HL-60 (cell line): ENCODE results near the gene MYL6B.

Experiments used
- DNase-seq, 2 experiments: peaks; one replicate each; pipeline ENCODE4 v3.0.0-alpha.2; 2010 to 2020; ENCODE audit warnings: low read depth in 1 of 2, low spot score in 1 of 2
- H3K27ac ChIP-seq: fragments of 250-450 bp; sonication (Bioruptor Pico); replicated peaks from 2 replicates; pipeline ENCODE4 v1.5.1; 2020; ENCODE audit warnings: mild to moderate bottlenecking, moderate library complexity
- H3K27me3 ChIP-seq: fragments of 250-450 bp; sonication (Bioruptor Pico); 2 replicates; pipeline ENCODE4 v1.5.1; 2021; ENCODE audit warnings: mild to moderate bottlenecking, moderate library complexity; ENCODE audit not compliant: insufficient read depth, poor library complexity, severe bottlenecking
- H3K4me3 ChIP-seq: replicated peaks from 2 replicates; pipeline ENCODE4 v1.5.1; 2011; ENCODE audit warnings: mild to moderate bottlenecking, control low read depth, low read length; ENCODE audit not compliant: insufficient read depth
- CTCF ChIP-seq: IDR thresholded peaks from one replicate; pipeline ENCODE4 v1.5.1; 2011; ENCODE audit warnings: low read length, control low read depth, inconsistent platforms; ENCODE audit not compliant: insufficient read depth
- GABPA ChIP-seq: IDR thresholded peaks from 2 replicates; pipeline ENCODE4 v1.6.1; 2012; ENCODE audit warnings: low read depth
- POLR2AphosphoS5 ChIP-seq: IDR thresholded peaks from 2 replicates; pipeline ENCODE4 v1.6.1; 2012; ENCODE audit warnings: low read depth
- REST ChIP-seq: IDR thresholded peaks from 2 replicates; pipeline ENCODE4 v1.6.1; 2012; ENCODE audit warnings: low read depth; ENCODE audit not compliant: insufficient replicate concordance
- SPI1 ChIP-seq: IDR thresholded peaks from 2 replicates; pipeline ENCODE4 v1.6.1; 2012; ENCODE audit warnings: low read depth, mild to moderate bottlenecking, borderline replicate concordance

MYL6B gene

GRCh38 chr12:56197921-56198635 lies 45.7 kb downstream of the MYL6B start:
- no peak for DNase-seq
- Histone ChIP-seq H3K27me3 (no peaks in the 10 kb centered on the region), H3K27ac (no peak overlapping the region), H3K4me3 (no peak overlapping the region)
- TF ChIP-seq REST, result no peak
- no peak for TF ChIP-seq SPI1
- TF ChIP-seq GABPA, result no peak
- no peak for TF ChIP-seq CTCF
- no peak for TF ChIP-seq POLR2AphosphoS5

GRCh38 chr12:56198836-56199235 lies 46.4 kb downstream of the MYL6B start:
- no peak for TF ChIP-seq SPI1
- no peak for DNase-seq
- Histone ChIP-seq H3K27ac (no peak overlapping the region), H3K4me3 (no peak overlapping the region), H3K27me3 (no peaks in the 10 kb centered on the region)

DNA sequence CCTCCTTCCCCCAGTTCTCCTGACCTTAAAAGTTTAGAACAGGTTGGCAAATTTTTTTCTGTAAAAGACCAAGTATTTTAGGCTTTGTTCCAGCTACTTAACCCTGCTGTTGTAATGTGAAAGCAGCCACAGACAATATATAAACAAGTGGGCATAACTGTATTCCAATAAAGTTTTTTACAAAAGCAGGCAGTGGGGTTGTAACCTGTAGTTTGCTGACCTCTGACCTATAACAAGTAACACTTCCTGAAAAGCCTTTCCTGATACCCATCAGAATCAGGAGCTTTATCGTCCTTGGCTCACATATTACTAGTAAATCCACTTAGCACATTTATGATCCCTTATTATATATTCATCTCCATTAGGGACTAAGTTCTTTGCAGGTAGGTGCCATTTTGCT lies 50.0 kb downstream of the MYL6B start:
- no peak for TF ChIP-seq GABPA
- no peak for DNase-seq
- Histone ChIP-seq H3K27me3 (no peaks in the 10 kb centered on the region), H3K27ac (no peak overlapping the region), H3K4me3 (no peak overlapping the region)

- Histone ChIP-seq H3K27me3 (no peaks in the 10 kb centered on the region), H3K4me3 (no peak overlapping the region), H3K27ac (no peak overlapping the region)
- no peak for DNase-seq
- TF ChIP-seq REST (no peak), CTCF (no peak), GABPA (no peak), POLR2AphosphoS5 (no peak), SPI1 (no peak)
These were observed 50.5 kb downstream of the MYL6B start for GRCh38 chr12:56202838-56203237.

DNA sequence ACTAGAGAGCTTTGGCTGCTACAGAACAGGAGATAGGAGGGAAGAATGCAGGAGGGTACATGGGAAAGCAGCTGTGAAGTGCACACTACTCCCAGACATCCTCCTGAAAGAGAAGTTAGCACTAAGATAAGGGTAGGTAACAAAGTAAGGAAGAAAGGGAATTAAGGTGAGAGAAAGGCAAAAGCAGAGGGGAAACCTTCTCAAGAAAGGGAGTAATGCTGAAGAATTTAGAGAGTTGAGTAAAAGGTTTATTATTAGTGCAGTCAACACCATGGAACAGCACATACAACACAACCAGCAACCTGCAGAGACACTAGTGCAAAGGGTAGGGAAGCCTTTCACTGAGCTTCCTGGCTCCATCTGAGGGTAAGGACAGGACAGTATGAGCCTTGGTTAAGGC lies 51.9 kb downstream of the MYL6B start:
- no peak overlapping the region for H3K27ac ChIP-seq
- no peak for TF ChIP-seq CTCF
- no peak for TF ChIP-seq SPI1
- TF ChIP-seq GABPA, result no peak
- TF ChIP-seq REST, result no peak
- TF ChIP-seq POLR2AphosphoS5, result no peak
- DNase-seq, result no peak
- H3K4me3 ChIP-seq, result no peak overlapping the region
- H3K27me3 ChIP-seq, result no peaks in the 10 kb centered on the region
